ENCODE measurements around the gene SNURF. TPM values are rescaled to one million over a fixed set of nuclear protein-coding genes. Genes with fewer than 3 reads are reported as not detected.

The SNURF gene
- polyA plus RNA-seq, 3 donors, result 1.4 to 3.5 (median 2.8) TPM

DNA sequence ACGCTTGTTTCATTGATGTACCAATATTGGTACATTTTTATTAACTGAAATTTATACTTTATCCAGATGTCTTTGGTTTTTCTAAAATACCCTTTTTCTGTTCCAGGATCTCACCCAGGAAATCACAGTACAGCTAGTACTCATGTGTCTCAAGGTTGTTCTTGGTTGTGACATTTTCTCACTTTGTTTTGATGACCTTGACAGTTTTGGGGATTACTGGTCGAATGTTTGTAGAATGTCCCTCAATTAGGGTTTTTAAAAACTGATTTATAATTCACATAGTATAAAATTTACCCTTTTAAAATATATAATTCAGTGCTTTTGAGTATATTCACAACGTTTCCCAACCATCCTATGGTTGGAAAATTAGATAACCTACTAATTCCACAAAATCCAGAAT, 6.3 kb upstream of the SNURF start:
- no peak for DNase-seq
- no peak overlapping the region for H2AFZ ChIP-seq (ENCODE audit: insufficient read depth, low read depth, low read length, poor library complexity, severe bottlenecking)
- Mint-ChIP-seq H3K4me3 (no peak overlapping the region), H3K36me3 (no peaks in the 10 kb centered on the region), H3K9me3 (peaks cover 4 to 43% (median 25%) of the 10 kb centered on the region in 7 donors), H3K4me1 (peaks cover 1% of the 10 kb centered on the region), H3K27ac (no peak overlapping the region), H3K27me3 (ENCODE audit: low read depth in 3 of 3) (peaks cover 5 to 8% (median 5%) of the 10 kb centered on the region in 3 donors)
- intact Hi-C loops (cut with micrococcal nuclease), result no loop called here
- H3K4me1 ChIP-seq (ENCODE audit: control insufficient read depth in 1 of 2, insufficient read depth in 2 of 2, low read length in 2 of 2), result no peaks in the 10 kb centered on the region
- no peaks in the 10 kb centered on the region for H3K36me3 ChIP-seq (replicated peaks in 1 of 2; ENCODE audit: control insufficient read depth in 1 of 2, insufficient read depth in 2 of 2, low read length in 2 of 2)
- H3K4me3 ChIP-seq (replicated peaks in 1 of 3; ENCODE audit: low read depth in 2 of 3, low read length in 3 of 3), result no peak overlapping the region
- no peak overlapping the region for H3K4me2 ChIP-seq (replicated peaks; ENCODE audit: extremely low read depth, low read length, poor library complexity, severe bottlenecking)
- TF ChIP-seq, protein P1, sequence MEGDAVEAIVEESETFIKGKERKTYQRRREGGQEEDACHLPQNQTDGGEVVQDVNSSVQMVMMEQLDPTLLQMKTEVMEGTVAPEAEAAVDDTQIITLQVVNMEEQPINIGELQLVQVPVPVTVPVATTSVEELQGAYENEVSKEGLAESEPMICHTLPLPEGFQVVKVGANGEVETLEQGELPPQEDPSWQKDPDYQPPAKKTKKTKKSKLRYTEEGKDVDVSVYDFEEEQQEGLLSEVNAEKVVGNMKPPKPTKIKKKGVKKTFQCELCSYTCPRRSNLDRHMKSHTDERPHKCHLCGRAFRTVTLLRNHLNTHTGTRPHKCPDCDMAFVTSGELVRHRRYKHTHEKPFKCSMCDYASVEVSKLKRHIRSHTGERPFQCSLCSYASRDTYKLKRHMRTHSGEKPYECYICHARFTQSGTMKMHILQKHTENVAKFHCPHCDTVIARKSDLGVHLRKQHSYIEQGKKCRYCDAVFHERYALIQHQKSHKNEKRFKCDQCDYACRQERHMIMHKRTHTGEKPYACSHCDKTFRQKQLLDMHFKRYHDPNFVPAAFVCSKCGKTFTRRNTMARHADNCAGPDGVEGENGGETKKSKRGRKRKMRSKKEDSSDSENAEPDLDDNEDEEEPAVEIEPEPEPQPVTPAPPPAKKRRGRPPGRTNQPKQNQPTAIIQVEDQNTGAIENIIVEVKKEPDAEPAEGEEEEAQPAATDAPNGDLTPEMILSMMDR (IDR thresholded peaks at IDR 0.05), result no peak
- H3K9ac ChIP-seq (ENCODE audit: insufficient read depth, low read length, poor library complexity, severe bottlenecking), result no peak overlapping the region
- H3K9me3 ChIP-seq (replicated peaks in 1 of 2; ENCODE audit: control insufficient read depth in 1 of 2, insufficient read depth in 1 of 2, low read length in 2 of 2), result peaks cover 18 to 43% of the 10 kb centered on the region in 2 donors
- H4K20me1 ChIP-seq (ENCODE audit: insufficient read depth, low read length), result no peaks in the 10 kb centered on the region
- no peak overlapping the region for H3K27ac ChIP-seq (ENCODE audit: low read depth in 1 of 2, low read length in 2 of 2)
- WGBS (ENCODE audit: insufficient coverage), result no CpG with 5 or more reads among the region's 3 CpGs
- H3K27me3 ChIP-seq (ENCODE audit: control insufficient read depth in 2 of 2, insufficient read depth in 2 of 2, low read length in 2 of 2), result peaks cover under 1 to 4% of the 10 kb centered on the region in 2 donors
- no peaks in the 10 kb centered on the region for H3K79me2 ChIP-seq (ENCODE audit: insufficient read depth, low read length)

DNA sequence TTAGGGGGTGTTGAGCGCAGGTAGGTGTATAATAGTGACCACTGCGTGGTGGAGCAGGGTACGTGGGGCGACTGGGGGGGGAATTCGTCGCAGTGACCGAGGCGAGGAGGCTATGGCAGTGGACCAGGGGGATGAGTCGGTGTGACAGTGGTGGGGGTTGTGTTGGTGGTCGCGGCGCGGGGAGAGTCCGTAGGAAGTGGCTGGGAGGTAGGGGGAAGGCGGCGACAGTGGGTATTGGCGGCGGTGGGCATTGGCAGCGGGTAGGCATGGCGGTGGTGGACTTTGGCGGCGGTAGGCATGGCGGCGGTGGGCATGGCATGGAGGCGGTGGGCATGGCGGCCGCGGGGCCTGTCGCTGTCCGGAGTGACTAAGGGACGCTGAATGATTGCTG, 739 bp downstream of the SNURF start:
- intact Hi-C loops (cut with micrococcal nuclease), result no loop called here
- H3K4me3 Mint-ChIP-seq, result peak overlapping the region; percentile 91 to 92
- H3K27me3 Mint-ChIP-seq (ENCODE audit: low read depth in 3 of 3), result peaks cover 16 to 21% (median 17%) of the 10 kb centered on the region in 3 donors
- no peaks in the 10 kb centered on the region for H4K20me1 ChIP-seq (ENCODE audit: insufficient read depth, low read length)
- peak in 1 of 3 donors; percentile 7 for DNase-seq
- peak overlapping the region; percentile 86 for H2AFZ ChIP-seq (ENCODE audit: insufficient read depth, low read depth, low read length, poor library complexity, severe bottlenecking)
- peak overlapping the region; percentile 86 for H3K4me2 ChIP-seq (replicated peaks; ENCODE audit: extremely low read depth, low read length, poor library complexity, severe bottlenecking)
- no peaks in the 10 kb centered on the region for H3K79me2 ChIP-seq (ENCODE audit: insufficient read depth, low read length)
- peak overlapping the region; percentile 61 to 76 for H3K27ac ChIP-seq (ENCODE audit: low read depth in 1 of 2, low read length in 2 of 2)
- peaks cover 30 to 37% of the 10 kb centered on the region in 2 donors for H3K9me3 ChIP-seq (replicated peaks in 1 of 2; ENCODE audit: control insufficient read depth in 1 of 2, insufficient read depth in 1 of 2, low read length in 2 of 2)
- peak overlapping the region; percentile 58 to 92 (median 79) for H3K4me3 ChIP-seq (replicated peaks in 1 of 3; ENCODE audit: low read depth in 2 of 3, low read length in 3 of 3)
- peak overlapping the region; percentile 68 to 87 (median 81) for H3K27ac Mint-ChIP-seq
- H3K36me3 Mint-ChIP-seq, result no peaks in the 10 kb centered on the region
- no peaks in the 10 kb centered on the region for H3K36me3 ChIP-seq (replicated peaks in 1 of 2; ENCODE audit: control insufficient read depth in 1 of 2, insufficient read depth in 2 of 2, low read length in 2 of 2)
- 51% methylated on average over 29 of the region's 31 CpGs for WGBS (ENCODE audit: insufficient coverage)
- TF ChIP-seq, protein P1 (IDR thresholded peaks at IDR 0.05), result no peak
- H3K4me1 ChIP-seq (ENCODE audit: control insufficient read depth in 1 of 2, insufficient read depth in 2 of 2, low read length in 2 of 2), result peaks cover 0 to 10% of the 10 kb centered on the region in 2 donors
- H3K9ac ChIP-seq (ENCODE audit: insufficient read depth, low read length, poor library complexity, severe bottlenecking), result peak overlapping the region; percentile 67
- H3K9me3 Mint-ChIP-seq, result peaks cover 0 to 33% (median 24%) of the 10 kb centered on the region in 7 donors
- H3K4me1 Mint-ChIP-seq, result peaks cover 8% of the 10 kb centered on the region
- peaks cover 8 to 16% of the 10 kb centered on the region in 2 donors for H3K27me3 ChIP-seq (ENCODE audit: control insufficient read depth in 2 of 2, insufficient read depth in 2 of 2, low read length in 2 of 2)
